HG03520 (cell line): Measurements from ENCODE around the gene CLEC2B.
"Not testable (repeated sequence)": the region's sequence is repeated elsewhere in the genome, so short reads cannot be mapped to it uniquely, and the experiment has no call there.

Source experiments
- ATAC-seq: cut with Tn5 transposase; IDR thresholded peaks from one replicate; pipeline ENCODE4 v1.9.1; 2021; ENCODE audit warnings: mild to moderate bottlenecking, moderate library complexity; ENCODE audit not compliant: unreplicated experiment

Gene CLEC2B

GRCh38 chr12:9869307-9870161, at the start of gene CLEC2B:
CLEC2B (minus strand) TSS chr12:9869354.
- ATAC-seq = no peak

DNA sequence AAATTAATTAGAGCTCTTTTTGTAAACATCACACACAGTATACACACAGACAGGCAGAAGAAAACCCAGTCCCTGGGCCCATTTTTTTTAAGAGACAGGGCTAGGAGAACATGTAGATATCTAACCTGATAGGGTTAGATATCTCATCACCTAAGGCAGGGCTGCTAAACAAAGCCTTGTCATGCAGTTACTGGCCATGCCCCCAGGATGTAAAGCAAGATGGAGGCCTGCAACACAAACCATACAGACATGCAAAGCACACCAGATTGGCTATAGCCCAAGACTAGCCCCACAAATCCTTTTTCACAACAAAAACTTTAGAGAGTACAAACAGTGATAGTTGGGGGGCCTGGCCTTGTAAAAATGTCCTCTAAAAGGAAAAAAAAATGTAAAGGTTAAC, 42.6 kb upstream of the CLEC2B start:
- ATAC-seq = no peak

DNA sequence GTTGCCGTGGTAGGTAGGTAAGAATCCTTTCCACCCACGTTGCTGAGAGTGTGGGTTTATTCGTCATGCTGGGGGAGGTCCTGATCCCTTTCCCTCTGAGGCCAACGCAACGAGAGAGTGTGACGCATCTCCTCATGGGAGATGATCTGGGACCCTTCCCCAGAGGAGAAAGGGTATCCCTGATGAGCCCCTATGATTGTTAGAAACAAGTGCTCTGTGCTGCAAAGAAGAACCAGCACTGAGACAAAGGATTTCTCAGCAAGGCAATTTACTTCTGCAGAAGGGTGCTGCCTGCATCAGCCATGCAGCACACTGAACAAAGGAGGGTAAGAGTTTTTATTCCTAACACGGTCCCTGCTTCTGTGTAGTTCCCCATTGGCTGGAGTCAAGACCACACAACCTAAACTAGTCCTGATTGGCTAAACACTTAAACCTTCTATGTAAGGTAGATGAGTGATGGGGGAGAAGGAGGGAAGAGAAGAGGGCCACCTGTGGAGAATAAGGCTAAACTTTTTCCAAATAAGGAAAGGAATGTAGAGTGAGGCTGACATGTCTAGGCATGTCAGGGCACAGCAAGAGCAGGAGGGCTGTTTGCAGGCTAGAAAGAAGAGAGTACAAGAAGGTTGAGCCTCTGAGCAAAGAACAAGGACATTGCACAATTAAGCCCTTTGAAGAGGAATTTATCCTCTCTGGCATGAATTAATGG, 41.7 kb upstream of the CLEC2B start:
- no peak for ATAC-seq

DNA sequence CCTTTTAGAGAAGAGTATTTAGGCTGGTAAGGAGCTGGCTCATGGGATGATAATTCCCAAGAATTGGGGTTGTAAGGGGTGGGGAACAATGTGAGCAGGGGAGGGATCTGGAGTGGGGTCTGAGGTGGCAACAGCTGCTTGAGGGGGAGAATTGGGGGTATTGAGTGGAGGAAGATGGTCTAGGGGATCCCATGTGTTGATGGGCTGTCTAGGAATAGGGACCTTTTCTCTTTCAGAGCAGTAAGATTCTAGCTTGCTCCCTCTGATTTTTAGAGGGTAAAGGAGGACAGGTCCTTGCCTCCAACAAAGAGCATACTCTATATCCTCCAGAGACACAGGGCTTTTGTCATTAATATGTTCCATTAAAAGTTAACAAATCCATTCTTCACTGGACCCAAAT, 40.6 kb upstream of the CLEC2B start:
- no peak for ATAC-seq

- no peak for ATAC-seq
These were observed 39.2 kb upstream of the CLEC2B start for GRCh38 chr12:9908350-9908749.

DNA sequence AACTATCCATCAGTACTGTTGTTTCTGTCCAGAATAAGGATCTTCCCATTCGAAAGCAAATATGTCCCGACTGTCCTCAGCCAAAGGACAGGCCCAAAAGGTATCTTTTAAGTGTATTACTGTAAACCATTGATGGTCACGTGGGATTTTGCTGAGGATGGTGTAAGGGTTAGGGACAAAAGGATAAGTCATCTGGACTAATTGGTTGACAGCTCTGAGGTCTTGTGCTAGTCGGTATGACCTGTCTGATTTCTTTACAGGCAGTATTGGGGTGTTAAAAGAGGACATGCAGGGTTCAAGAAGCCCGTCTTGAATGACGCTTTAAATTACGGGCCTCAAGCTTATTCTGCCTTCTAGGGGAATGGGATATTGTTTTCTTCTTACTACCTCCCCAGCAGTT, 38.6 kb upstream of the CLEC2B start:
- ATAC-seq = no peak

DNA sequence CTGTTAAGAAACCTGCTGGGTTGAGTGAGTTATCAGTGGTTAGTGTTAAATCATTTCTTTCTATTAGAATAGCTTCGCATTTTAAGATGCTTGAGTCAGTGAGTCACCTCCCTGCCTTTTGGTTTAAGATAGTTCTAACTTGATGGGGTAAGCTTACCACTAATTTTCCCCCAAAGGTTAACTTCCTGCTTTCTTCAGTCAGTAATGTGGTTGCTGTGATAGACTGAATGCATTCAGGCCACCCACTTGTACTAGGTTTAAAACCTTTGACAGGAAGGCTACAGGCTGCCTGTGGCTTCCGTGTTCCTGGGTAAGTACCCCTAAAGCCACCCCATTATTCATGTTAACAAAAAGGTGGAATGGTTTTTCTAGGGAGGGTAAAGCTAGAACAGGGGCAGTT, 37.7 kb upstream of the CLEC2B start:
- no peak for ATAC-seq

DNA sequence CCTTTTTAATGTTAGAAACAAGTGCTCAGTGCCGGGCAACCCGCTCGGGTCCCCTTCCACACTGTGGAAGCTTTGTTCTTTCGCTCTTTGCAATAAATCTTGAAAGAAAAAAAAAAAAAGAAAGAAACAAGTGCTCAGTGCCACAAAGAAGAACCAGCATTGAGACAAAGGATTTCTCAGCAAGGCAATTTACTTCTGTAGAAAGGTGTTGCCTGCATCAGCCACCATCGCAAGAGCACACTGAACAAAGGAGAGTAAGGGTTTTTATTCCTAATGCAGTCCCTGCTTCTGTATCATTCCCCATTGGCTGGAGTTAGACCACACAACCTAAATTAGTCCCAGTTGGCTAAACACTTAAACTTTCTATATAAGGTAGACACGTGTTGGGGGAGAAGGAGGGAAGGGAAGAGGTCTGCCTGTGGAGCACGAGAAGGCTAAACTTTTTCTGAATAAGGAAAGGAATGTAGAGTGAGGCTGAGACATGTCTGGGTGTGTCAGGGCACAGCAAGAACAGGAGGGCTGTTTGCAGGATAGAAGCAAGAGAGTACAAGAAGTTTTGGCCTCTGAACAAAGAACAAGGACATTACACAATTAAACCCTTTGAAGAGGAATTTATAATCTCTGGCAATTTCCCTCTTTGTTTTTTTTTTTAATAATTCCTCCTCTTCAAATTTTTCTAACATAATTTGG, 33.5 kb upstream of the CLEC2B start:
- no peak for ATAC-seq

- no peak for ATAC-seq
These were observed 31.8 kb upstream of the CLEC2B start for GRCh38 chr12:9900930-9901329.

- no peak for ATAC-seq
These were observed 30.1 kb upstream of the CLEC2B start for GRCh38 chr12:9899209-9899608.

GRCh38 chr12:9897535-9897934, 28.4 kb upstream of the CLEC2B start:
- no peak for ATAC-seq

DNA sequence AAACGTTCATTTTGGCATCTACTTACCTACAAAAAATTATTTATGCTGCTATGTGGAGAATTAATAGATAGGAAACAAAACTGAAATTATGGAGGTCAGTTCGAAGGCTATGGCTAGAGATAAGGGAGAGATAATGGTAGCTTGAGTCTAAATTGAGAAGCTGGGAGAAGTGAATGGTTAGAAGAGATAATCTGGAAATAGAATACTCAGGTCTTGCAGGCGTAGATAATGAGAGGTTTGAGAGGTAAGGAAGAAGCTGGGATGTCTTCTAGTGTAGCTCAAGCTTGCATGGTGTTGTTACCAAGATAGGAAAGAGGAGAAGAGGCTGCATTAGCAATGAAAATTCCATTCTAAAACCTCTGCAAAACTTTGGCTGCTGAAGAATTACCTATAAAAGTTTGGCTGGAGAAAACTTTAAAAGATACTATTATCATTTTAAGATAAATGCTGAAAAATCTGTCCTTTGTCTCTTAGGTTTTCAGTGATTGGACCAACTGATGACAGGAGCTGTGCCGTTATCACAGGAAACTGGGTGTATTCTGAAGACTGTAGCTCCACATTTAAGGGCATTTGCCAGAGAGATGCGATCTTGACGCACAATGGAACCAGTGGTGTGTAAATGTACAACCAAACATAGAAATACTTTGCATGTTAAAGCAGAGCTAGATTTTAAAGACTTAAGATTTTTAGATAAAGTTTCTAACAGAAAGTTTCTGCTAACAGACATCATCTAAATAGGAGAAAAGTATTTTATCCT, 26.2 kb upstream of the CLEC2B start:
- ATAC-seq = no peak

GRCh38 chr12:9888665-9889273, 19.6 kb upstream of the CLEC2B start:
- ATAC-seq = no peak

GRCh38 chr12:9883175-9883574, 14.0 kb upstream of the CLEC2B start:
- ATAC-seq = no peak

GRCh38 chr12:9881988-9882387, 12.8 kb upstream of the CLEC2B start:
- no peak for ATAC-seq

GRCh38 chr12:9881246-9881645, 12.1 kb upstream of the CLEC2B start, which contains the start of gene KLRF2:
KLRF2 (plus strand) TSS chr12:9881489; CDS start chr12:9881596, 107 bp downstream.
- ATAC-seq = no peak

- no peak for ATAC-seq
These were observed 11.5 kb upstream of the CLEC2B start for GRCh38 chr12:9880532-9881078.

DNA sequence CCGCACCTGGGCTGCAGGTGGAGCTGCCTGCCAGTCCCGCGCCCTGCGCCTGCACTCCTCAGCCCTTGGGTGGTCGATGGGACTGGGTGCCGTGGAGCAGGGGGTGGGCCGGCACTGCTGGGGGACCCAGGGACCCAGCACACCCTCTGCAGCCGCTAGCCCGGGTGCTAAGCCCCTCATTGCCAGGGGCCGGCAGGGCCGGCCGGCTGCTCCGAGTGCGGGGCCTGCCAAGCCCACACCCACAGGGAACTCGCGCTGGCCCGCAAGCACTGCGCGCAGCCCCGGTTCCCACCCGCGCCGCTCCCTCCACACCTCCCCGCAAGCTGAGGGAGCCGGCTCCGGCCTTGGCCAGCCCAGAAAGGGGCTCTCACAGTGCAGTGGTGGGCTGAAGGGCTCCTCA, 7.0 kb upstream of the CLEC2B start:
- ATAC-seq = not testable (repeated sequence)

- no peak for ATAC-seq
These were observed 3.6 kb upstream of the CLEC2B start for GRCh38 chr12:9872742-9873141.

GRCh38 chr12:9872162-9872561, 3.0 kb upstream of the CLEC2B start:
- no peak for ATAC-seq
